HepG2 (cell line): Measurements from ENCODE around the gene GNB1. TPM values are rescaled to one million over a fixed set of nuclear protein-coding genes. Genes with fewer than 3 reads are reported as not detected.
A peak's percentile ranks its signal among the peaks of the same experiment; 100 is the strongest.

Experiments used
- CC2D1A ChIP-seq: sonication (generic); formaldehyde crosslinking; IDR thresholded peaks from 2 replicates; pipeline ENCODE4 v1.8.1; 2023; ENCODE audit warnings: mild to moderate bottlenecking, missing genetic modification reagents
- FLYWCH1 ChIP-seq: sonication (generic); formaldehyde crosslinking; IDR thresholded peaks from 2 replicates; pipeline ENCODE4 v1.8.1; 2023; ENCODE audit warnings: mild to moderate bottlenecking, missing genetic modification reagents
- SRSF4 ChIP-seq: fragments of 200-400 bp; formaldehyde crosslinking; IDR thresholded peaks from one replicate; pipeline ENCODE4 v1.6.1; 2018; ENCODE audit warnings: mild to moderate bottlenecking, low read depth, low read length, moderate library complexity; ENCODE audit not compliant: poor library complexity, severe bottlenecking
- ZC3H13 ChIP-seq: sonication (generic); formaldehyde crosslinking; IDR thresholded peaks from 2 replicates; pipeline ENCODE4 v1.8.1; 2023; ENCODE audit warnings: mild to moderate bottlenecking, missing genetic modification reagents, moderate library complexity
- ZNF143 ChIP-seq: sonication (generic); formaldehyde crosslinking; IDR thresholded peaks from 2 replicates; pipeline ENCODE4 v1.4.0; 2020; ENCODE audit warnings: missing genetic modification reagents
- ZNF331 ChIP-seq: sonication (generic); formaldehyde crosslinking; IDR thresholded peaks from 2 replicates; pipeline ENCODE4 v1.4.0; 2020; ENCODE audit warnings: missing genetic modification reagents
- ZNF44 ChIP-seq: sonication (generic); formaldehyde crosslinking; IDR thresholded peaks from 2 replicates; pipeline ENCODE4 v1.5.1; 2020; ENCODE audit warnings: mild to moderate bottlenecking, missing genetic modification reagents
- ZNF484 ChIP-seq: sonication (generic); formaldehyde crosslinking; IDR thresholded peaks from 2 replicates; pipeline ENCODE4 v1.5.1; 2020; ENCODE audit warnings: mild to moderate bottlenecking, low read depth, missing genetic modification reagents, borderline replicate concordance
- ZNF672 ChIP-seq: sonication (generic); formaldehyde crosslinking; IDR thresholded peaks from 2 replicates; pipeline ENCODE4 v1.8.1; 2022; ENCODE audit warnings: missing genetic modification reagents
- ZNF839 ChIP-seq: sonication (generic); formaldehyde crosslinking; IDR thresholded peaks from 2 replicates; pipeline ENCODE4 v1.4.0; 2020; ENCODE audit warnings: missing genetic modification reagents, mild to moderate bottlenecking, borderline replicate concordance
- ZSCAN25 ChIP-seq: sonication (generic); formaldehyde crosslinking; IDR thresholded peaks from 2 replicates; pipeline ENCODE4 v1.8.0; 2022; ENCODE audit warnings: mild to moderate bottlenecking, missing genetic modification reagents
- polyA plus RNA-seq, 8 experiments: library from polyadenylated mRNA; depleted of rRNA in 3 of 8; stranded (reverse) in 7 of 8; unstranded in 1 of 8; fragments of >200 nt; fragmentation: Illumina TruSeq in 4 of 8; extraction: Trizol in 4 of 8; gene quantifications; 2 replicates each; pipeline versions ENCODE4 v1.2.1 to v1.2.3, GENCODE V29; 2011 to 2016; ENCODE audit warnings: low read depth in 4 of 8, missing spikeins in 1 of 8, mixed read lengths in 1 of 8; ENCODE audit not compliant: insufficient read depth in 1 of 8
- total RNA-seq, 5 experiments: library from RNA; depleted of rRNA; stranded (reverse); fragments of >200 nt; fragmentation: Illumina TruSeq; extraction: Trizol; gene quantifications; 2 replicates each; pipeline ENCODE4 v1.2.3, GENCODE V29; 2016; ENCODE audit warnings: low read depth in 1 of 5
- TF ChIP-seq, protein P1 (sequence below): sonication (generic); formaldehyde crosslinking; IDR thresholded peaks from 2 replicates; pipeline ENCODE4 v1.4.0; 2020; ENCODE audit warnings: missing genetic modification reagents, borderline replicate concordance
- TF ChIP-seq, protein P2 (sequence below): sonication (generic); formaldehyde crosslinking; IDR thresholded peaks from 2 replicates; pipeline ENCODE4 v1.4.0; 2020; ENCODE audit warnings: missing genetic modification reagents
- TF ChIP-seq, protein P3 (sequence below): sonication (generic); formaldehyde crosslinking; IDR thresholded peaks from 2 replicates; pipeline ENCODE4 v1.9.0; 2021; ENCODE audit warnings: missing genetic modification reagents, borderline replicate concordance
- TF ChIP-seq, protein P4 (sequence below): sonication (generic); formaldehyde crosslinking; IDR thresholded peaks from 2 replicates; pipeline ENCODE4 v1.5.1; 2020; ENCODE audit warnings: missing genetic modification reagents, mild to moderate bottlenecking, borderline replicate concordance
- TF ChIP-seq, protein P5 (sequence below): sonication (generic); formaldehyde crosslinking; conservative IDR thresholded peaks from 2 replicates; pipeline ENCODE4 v1.5.0; 2020; ENCODE audit warnings: missing genetic modification reagents

The GNB1 gene
- total and polyA plus RNA-seq, 2 of the 13 experiments (the other 11 are each of a cell fraction or from before 2014, with no cell fraction given): 66.2 to 327 TPM

DNA sequence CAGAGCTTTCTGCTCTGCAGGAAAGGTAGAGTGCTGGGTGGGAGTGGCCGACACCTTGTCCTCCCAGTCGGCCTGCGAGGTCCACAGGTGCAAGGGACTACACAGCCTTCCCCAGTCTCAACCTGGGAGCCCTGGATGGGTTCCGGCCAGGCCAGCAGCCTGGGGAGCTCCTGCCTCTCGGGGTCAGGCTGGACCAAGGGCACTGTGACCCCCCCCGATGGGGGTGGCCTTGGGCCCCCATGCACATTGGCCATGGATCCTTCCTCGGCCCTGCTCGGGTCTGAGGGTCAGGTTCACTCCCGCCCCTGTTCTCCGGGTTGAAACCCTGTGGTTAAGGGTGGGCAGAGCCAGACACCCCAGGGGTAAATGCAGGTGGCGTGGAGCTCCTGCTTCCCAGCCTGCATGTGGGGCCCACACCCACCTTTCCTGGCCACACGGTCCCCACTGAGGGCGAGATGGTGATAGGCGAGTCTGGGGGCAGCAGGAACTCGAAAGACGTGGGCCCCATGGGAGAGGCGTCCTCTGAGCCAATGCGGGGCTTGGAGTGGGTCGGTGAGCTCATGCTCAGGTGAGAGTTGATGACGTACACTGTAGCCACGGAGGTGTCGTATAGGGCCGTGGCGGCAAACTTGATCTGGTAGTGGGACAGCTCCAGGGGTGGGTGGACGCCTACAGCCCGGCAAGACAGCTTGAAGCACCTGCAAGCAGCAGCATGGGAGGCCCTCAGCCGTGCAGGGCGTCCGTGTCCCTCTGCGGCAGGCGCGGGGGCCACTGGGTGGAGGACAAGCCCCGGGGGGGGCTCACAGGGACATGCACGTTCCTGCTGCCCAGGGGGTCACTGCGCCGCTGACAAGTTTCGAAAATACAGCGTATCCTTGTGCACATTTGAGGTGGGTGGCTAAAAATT, 39.0 kb upstream of the GNB1 start (continued):
- TF ChIP-seq, protein P1, sequence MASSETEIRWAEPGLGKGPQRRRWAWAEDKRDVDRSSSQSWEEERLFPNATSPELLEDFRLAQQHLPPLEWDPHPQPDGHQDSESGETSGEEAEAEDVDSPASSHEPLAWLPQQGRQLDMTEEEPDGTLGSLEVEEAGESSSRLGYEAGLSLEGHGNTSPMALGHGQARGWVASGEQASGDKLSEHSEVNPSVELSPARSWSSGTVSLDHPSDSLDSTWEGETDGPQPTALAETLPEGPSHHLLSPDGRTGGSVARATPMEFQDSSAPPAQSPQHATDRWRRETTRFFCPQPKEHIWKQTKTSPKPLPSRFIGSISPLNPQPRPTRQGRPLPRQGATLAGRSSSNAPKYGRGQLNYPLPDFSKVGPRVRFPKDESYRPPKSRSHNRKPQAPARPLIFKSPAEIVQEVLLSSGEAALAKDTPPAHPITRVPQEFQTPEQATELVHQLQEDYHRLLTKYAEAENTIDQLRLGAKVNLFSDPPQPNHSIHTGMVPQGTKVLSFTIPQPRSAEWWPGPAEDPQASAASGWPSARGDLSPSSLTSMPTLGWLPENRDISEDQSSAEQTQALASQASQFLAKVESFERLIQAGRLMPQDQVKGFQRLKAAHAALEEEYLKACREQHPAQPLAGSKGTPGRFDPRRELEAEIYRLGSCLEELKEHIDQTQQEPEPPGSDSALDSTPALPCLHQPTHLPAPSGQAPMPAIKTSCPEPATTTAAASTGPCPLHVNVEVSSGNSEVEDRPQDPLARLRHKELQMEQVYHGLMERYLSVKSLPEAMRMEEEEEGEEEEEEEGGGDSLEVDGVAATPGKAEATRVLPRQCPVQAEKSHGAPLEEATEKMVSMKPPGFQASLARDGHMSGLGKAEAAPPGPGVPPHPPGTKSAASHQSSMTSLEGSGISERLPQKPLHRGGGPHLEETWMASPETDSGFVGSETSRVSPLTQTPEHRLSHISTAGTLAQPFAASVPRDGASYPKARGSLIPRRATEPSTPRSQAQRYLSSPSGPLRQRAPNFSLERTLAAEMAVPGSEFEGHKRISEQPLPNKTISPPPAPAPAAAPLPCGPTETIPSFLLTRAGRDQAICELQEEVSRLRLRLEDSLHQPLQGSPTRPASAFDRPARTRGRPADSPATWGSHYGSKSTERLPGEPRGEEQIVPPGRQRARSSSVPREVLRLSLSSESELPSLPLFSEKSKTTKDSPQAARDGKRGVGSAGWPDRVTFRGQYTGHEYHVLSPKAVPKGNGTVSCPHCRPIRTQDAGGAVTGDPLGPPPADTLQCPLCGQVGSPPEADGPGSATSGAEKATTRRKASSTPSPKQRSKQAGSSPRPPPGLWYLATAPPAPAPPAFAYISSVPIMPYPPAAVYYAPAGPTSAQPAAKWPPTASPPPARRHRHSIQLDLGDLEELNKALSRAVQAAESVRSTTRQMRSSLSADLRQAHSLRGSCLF (CRISPR knock-in tag): no peak
- TF ChIP-seq ZNF839 (CRISPR knock-in tag): no peak
- TF ChIP-seq CC2D1A (CRISPR knock-in tag): no peak
- no peak for TF ChIP-seq SRSF4
- TF ChIP-seq, protein P2, sequence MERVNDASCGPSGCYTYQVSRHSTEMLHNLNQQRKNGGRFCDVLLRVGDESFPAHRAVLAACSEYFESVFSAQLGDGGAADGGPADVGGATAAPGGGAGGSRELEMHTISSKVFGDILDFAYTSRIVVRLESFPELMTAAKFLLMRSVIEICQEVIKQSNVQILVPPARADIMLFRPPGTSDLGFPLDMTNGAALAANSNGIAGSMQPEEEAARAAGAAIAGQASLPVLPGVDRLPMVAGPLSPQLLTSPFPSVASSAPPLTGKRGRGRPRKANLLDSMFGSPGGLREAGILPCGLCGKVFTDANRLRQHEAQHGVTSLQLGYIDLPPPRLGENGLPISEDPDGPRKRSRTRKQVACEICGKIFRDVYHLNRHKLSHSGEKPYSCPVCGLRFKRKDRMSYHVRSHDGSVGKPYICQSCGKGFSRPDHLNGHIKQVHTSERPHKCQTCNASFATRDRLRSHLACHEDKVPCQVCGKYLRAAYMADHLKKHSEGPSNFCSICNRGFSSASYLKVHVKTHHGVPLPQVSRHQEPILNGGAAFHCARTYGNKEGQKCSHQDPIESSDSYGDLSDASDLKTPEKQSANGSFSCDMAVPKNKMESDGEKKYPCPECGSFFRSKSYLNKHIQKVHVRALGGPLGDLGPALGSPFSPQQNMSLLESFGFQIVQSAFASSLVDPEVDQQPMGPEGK (CRISPR knock-in tag): peak; percentile 70
- TF ChIP-seq, protein P3, sequence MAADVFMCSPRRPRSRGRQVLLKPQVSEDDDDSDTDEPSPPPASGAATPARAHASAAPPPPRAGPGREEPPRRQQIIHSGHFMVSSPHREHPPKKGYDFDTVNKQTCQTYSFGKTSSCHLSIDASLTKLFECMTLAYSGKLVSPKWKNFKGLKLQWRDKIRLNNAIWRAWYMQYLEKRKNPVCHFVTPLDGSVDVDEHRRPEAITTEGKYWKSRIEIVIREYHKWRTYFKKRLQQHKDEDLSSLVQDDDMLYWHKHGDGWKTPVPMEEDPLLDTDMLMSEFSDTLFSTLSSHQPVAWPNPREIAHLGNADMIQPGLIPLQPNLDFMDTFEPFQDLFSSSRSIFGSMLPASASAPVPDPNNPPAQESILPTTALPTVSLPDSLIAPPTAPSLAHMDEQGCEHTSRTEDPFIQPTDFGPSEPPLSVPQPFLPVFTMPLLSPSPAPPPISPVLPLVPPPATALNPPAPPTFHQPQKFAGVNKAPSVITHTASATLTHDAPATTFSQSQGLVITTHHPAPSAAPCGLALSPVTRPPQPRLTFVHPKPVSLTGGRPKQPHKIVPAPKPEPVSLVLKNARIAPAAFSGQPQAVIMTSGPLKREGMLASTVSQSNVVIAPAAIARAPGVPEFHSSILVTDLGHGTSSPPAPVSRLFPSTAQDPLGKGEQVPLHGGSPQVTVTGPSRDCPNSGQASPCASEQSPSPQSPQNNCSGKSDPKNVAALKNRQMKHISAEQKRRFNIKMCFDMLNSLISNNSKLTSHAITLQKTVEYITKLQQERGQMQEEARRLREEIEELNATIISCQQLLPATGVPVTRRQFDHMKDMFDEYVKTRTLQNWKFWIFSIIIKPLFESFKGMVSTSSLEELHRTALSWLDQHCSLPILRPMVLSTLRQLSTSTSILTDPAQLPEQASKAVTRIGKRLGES (CRISPR knock-in tag): no peak
- TF ChIP-seq, protein P4, sequence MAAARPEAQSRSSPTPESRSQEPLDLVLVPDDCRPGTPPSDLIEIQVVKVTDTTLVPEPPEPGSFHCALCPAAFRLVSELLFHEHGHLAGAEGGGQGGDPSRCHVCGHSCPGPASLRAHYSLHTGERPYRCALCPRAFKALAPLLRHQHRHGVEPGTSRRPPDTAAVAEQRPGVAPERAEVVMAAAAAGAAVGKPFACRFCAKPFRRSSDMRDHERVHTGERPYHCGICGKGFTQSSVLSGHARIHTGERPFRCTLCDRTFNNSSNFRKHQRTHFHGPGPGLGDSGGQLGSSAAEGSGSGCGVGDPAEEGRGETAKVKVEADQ (CRISPR knock-in tag): no peak
- no peak for TF ChIP-seq ZNF331 (CRISPR knock-in tag)
- no peak for TF ChIP-seq ZNF143 (CRISPR knock-in tag)
- TF ChIP-seq ZNF672 (CRISPR knock-in tag): no peak
- TF ChIP-seq, protein P5, sequence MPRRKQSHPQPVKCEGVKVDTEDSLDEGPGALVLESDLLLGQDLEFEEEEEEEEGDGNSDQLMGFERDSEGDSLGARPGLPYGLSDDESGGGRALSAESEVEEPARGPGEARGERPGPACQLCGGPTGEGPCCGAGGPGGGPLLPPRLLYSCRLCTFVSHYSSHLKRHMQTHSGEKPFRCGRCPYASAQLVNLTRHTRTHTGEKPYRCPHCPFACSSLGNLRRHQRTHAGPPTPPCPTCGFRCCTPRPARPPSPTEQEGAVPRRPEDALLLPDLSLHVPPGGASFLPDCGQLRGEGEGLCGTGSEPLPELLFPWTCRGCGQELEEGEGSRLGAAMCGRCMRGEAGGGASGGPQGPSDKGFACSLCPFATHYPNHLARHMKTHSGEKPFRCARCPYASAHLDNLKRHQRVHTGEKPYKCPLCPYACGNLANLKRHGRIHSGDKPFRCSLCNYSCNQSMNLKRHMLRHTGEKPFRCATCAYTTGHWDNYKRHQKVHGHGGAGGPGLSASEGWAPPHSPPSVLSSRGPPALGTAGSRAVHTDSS (CRISPR knock-in tag): no peak
- no peak for TF ChIP-seq ZNF484 (CRISPR knock-in tag)
- peak; percentile 60; the same call in 1 of the 2 replicates for TF ChIP-seq ZSCAN25
- TF ChIP-seq FLYWCH1 (CRISPR knock-in tag): no peak
- no peak for TF ChIP-seq ZNF44 (CRISPR knock-in tag)
- no peak for TF ChIP-seq ZC3H13 (CRISPR knock-in tag)
